ENCODE results near the gene TMEM132E. TPM values are rescaled to one million over a fixed set of nuclear protein-coding genes. Genes with fewer than 3 reads are reported as not detected.

The TMEM132E gene
- 1 to 10 TPM in 1 of 9 donors, under 1 TPM in 7, not detected in 1; 0.07 to 1.1 (median 0.24) TPM for total RNA-seq
- polyA plus RNA-seq = under 1 TPM; 0.07 to 0.24 (median 0.11) TPM
- long read RNA-seq, donor 1, partial matches to known transcripts = 0 of 1 reads
- long read RNA-seq, donor 1, other reads (novel, unspliced or antisense) = 0 of 1 reads
- long read RNA-seq, donor 2 = 0 reads
- long read RNA-seq, donor 3 = 0 reads
- long read RNA-seq, donor 4 = 0 reads
- long read RNA-seq, donor 5, full-length matches to known transcripts = 2 of 3 reads
- long read RNA-seq, donor 5, partial matches to known transcripts = 1 of 3 reads
- long read RNA-seq, donor 5, other reads (novel, unspliced or antisense) = 0 of 3 reads
- long read RNA-seq, donor 6 = 0 reads
- long read RNA-seq, donor 7 = 0 reads
- long read RNA-seq, donor 8 = 0 reads
- long read RNA-seq, donor 9 = 0 reads
- long read RNA-seq, donor 10 = 0 reads

DNA sequence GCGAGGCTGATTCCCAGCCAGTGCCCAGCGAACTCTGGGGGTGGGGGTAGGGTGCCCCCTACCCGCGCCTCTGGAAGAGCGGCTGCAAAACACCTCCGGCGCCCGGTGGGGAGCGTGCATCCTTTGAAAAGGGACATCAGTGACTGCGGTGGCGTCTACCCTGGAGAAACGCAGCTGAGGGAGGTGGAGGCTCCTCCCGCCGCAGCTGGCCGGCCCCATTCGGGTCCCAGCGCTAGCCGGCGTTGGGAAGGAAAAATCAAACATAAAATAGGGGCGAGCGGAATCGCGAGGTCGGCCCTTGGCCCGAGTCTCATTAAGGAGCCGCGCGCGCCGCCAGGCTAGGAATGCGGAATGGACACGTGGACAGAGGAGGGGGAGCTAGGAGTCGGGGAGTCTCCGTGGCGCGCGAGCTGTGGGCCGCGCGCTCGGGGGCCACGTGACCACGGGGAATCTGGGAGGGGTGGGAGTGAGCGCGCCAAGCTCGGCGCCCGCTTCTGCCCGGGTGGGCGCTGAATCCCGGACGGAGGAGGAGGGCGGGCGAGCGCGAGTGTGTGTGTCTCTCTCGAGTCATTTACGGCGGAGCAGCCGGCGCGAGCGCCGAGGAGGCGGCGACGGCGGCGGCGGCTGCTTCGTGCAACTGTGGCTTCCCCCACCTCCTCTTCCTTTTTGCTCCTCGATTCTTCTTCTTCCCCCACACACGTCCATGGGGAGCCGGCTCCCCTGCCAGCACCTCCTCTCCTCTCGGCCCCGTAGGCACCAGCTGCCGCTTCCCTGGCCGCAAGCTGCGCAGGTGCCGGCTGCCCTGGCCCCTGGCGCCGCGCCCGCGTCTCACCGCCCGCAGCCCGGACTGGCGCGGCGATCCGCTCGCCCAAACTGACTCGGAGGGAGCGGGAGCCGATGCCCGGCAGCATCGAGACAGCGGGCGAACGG is at the start of gene TMEM132E:
Gene TMEM132E (plus strand): TSS at position 566 of the 930 bp plus-strand sequence. CDS start 1,495 bp downstream, outside the sequence.
- Histone ChIP-seq H3K27me3 (peaks cover 66% of the 10 kb centered on the region), H3K4me1 (replicated peaks in 1 of 2) (peaks cover 12 to 34% of the 10 kb centered on the region in 2 donors), H3K4me3 (peak within 1 kb of the TSS in 2 of 4 donors; percentile 41 to 45), H3K9me3 (replicated peaks in 1 of 3) (no peaks in the 10 kb centered on the region), H3K36me3 (replicated peaks in 1 of 2) (no peaks in the 10 kb centered on the region), H3K27ac (no peak within 1 kb of the TSS)
- intact Hi-C loops (cut with DNase I) = no loop called here
- 0 to 1% (median 1%) methylated on average over 52 to 101 of the region's 101 CpGs for WGBS, 4 donors
- DNase-seq = peak in 6 of 7 donors; percentile 31 to 52 (median 48)
- TF ChIP-seq POLR2A (IDR thresholded peaks at IDR 0.05) = no peak
- no peak for TF ChIP-seq CTCF (IDR thresholded peaks at IDR 0.05)

DNA sequence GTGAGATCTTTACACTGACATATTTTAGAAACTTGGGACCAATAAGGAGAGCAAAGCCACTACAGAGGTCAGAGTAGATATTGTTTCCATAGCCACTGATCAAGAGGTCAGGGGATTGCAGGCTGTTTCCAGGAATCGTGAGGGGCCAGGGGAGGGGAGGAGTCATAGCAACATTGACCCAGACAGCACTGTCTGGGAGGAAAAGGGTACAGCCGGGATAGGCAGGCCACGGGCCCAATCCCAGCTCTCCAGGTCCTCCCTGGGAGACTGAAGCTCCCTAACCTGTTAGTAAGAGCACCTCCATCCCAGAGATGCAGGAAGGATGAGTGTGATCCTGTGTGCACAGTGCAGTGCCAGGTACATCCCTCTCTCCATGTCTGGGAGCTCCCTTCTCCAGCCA is 48.5 kb upstream of the TMEM132E start:
- Histone ChIP-seq H3K9me3 (replicated peaks in 1 of 3) (no peaks in the 10 kb centered on the region), H3K4me3 (no peak overlapping the region), H3K27me3 (peaks cover 4% of the 10 kb centered on the region), H3K4me1 (replicated peaks in 1 of 2) (peaks cover 12 to 30% of the 10 kb centered on the region in 2 donors), H3K36me3 (replicated peaks in 1 of 2) (no peaks in the 10 kb centered on the region), H3K27ac (no peak overlapping the region)
- peak in 1 of 7 donors; percentile 12 for DNase-seq
- intact Hi-C loops (cut with DNase I) = no loop called here
- no peak for TF ChIP-seq POLR2A (IDR thresholded peaks at IDR 0.05)
- TF ChIP-seq CTCF (IDR thresholded peaks at IDR 0.05) = no peak
- WGBS, 4 donors = 48 to 54% (median 53%) methylated on average over 3 of the region's 3 CpGs

DNA sequence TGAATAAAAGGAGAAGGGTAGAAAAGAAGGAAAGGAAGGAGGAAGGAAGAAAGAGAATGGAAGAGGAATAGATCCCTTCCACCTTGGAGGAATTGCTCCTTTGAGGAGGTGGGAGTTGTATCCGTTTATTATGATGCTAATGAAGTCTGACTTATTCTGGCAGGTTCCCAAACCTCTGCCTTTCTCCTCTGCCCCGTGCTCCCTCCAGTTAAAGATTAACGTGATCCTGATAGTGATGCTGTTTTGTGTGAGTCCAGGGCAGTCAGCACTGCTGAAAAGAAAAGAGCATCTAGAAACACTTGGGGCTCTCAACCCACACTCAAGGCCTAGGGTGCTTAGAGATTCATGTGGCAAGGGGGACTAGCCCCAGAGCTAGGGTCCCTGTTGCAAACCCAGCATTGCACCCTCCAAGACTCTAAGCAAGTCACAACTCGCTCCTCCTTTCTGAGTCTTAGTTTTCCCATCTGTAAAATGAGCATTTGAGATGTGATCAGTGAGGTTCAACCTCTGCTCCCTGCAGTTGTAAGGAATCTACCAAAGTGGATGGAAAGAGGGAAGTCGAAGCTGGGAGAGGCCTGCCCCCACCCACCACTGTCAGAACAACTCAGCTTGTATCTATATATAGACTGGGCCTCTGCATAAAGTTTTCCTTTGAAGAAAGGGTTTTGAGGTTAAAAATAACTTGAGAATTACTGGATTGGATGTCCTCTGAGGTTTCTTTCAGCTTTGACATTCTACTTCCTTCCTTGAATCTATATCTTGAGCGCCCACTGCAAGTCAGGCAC is 46.9 kb upstream of the TMEM132E start:
- H3K27ac ChIP-seq = no peak overlapping the region
- peaks cover 12 to 30% of the 10 kb centered on the region in 2 donors for H3K4me1 ChIP-seq (replicated peaks in 1 of 2)
- intact Hi-C loops (cut with DNase I) = no loop called here
- H3K36me3 ChIP-seq (replicated peaks in 1 of 2) = no peaks in the 10 kb centered on the region
- 44 to 61% (median 52%) methylated on average over 6 of the region's 6 CpGs for WGBS, 4 donors
- no peak for TF ChIP-seq POLR2A (IDR thresholded peaks at IDR 0.05)
- TF ChIP-seq CTCF (IDR thresholded peaks at IDR 0.05) = no peak
- no peaks in the 10 kb centered on the region for H3K9me3 ChIP-seq (replicated peaks in 1 of 3)
- no peak for DNase-seq
- no peak overlapping the region for H3K4me3 ChIP-seq
- H3K27me3 ChIP-seq = peaks cover 4% of the 10 kb centered on the region

Measured in adrenal gland (tissue), 19 donors.